ENCODE data around the gene MARS1.
"Not testable (repeated sequence)": the region's sequence is repeated elsewhere in the genome, so short reads cannot be mapped to it uniquely, and the experiment has no call there.

The MARS1 gene

GRCh38 chr12:57497223-57498131 is 9.6 kb downstream of the MARS1 start:
- no peak for DNase-seq

GRCh38 chr12:57498132-57498502 is 10.2 kb downstream of the MARS1 start:
- DNase-seq, result no peak

- DNase-seq, result no peak
Observed at GRCh38 chr12:57498571-57498970, 10.7 kb downstream of the MARS1 start.

- DNase-seq, result no peak
Observed at GRCh38 chr12:57500213-57500612, 12.3 kb downstream of the MARS1 start.

GRCh38 chr12:57502311-57502969 is 14.6 kb downstream of the MARS1 start:
- not testable (repeated sequence) for DNase-seq

- not testable (repeated sequence) for DNase-seq
Observed at GRCh38 chr12:57506541-57506940, 18.7 kb downstream of the MARS1 start.

GRCh38 chr12:57507796-57508195 is 19.9 kb downstream of the MARS1 start:
- not testable (repeated sequence) for DNase-seq

GRCh38 chr12:57511161-57511560 is 23.3 kb downstream of the MARS1 start:
- DNase-seq, result no peak

- no peak for DNase-seq
Observed at GRCh38 chr12:57511588-57512325, 23.9 kb downstream of the MARS1 start.

- DNase-seq, result no peak
Observed at GRCh38 chr12:57512665-57513064, 24.8 kb downstream of the MARS1 start.

GRCh38 chr12:57513266-57513665 is 25.4 kb downstream of the MARS1 start:
- DNase-seq, result no peak

- not testable (repeated sequence) for DNase-seq
Observed at GRCh38 chr12:57513677-57514076, 25.8 kb downstream of the MARS1 start.

- DNase-seq, result not testable (repeated sequence)
Observed at GRCh38 chr12:57514246-57514645, 26.4 kb downstream of the MARS1 start.

GRCh38 chr12:57514720-57515407 is 27.0 kb downstream of the MARS1 start:
- no peak for DNase-seq

GRCh38 chr12:57515408-57515933 is 27.6 kb downstream of the MARS1 start:
- DNase-seq, result no peak

GRCh38 chr12:57515934-57516541 is 28.2 kb downstream of the MARS1 start:
- no peak for DNase-seq

GRCh38 chr12:57516617-57517153 is 28.8 kb downstream of the MARS1 start:
- no peak for DNase-seq

GRCh38 chr12:57517187-57517586 is 29.3 kb downstream of the MARS1 start:
- no peak for DNase-seq

GRCh38 chr12:57517718-57518117 is 29.9 kb downstream of the MARS1 start:
- not testable (repeated sequence) for DNase-seq

- DNase-seq, result no peak
Observed at GRCh38 chr12:57518176-57518919, 30.5 kb downstream of the MARS1 start.
